Heart left ventricle (tissue), 16 donors: ENCODE measurements around the gene P2RY1. TPM values are rescaled to one million over a fixed set of nuclear protein-coding genes. Genes with fewer than 3 reads are reported as not detected.

Experiments
- ATAC-seq, 4 donors: fragments of 200-7000 bp; cut with Tn5 transposase; one replicate each; pipeline ENCODE4 v1.9.1; 2020 to 2022; ENCODE audit warnings: moderate library complexity in 4 of 4, mild to moderate bottlenecking in 3 of 4, moderate number of reproducible peaks in 1 of 4
- DNase-seq, 5 donors: peaks; one replicate each; pipeline ENCODE4 v3.0.0-alpha.2; 2020
- H3K27ac ChIP-seq, 12 donors: fragments of 200-600 bp; sonication (generic) in 4 of 12; one replicate each; pipeline versions ENCODE4 v1.5.0 to v1.8.0; 2016 to 2022; ENCODE audit warnings: mild to moderate bottlenecking in 2 of 12
- H3K27me3 ChIP-seq, 9 donors: fragments of 200-600 bp; sonication (generic) in 2 of 9; one replicate each; pipeline versions ENCODE4 v1.5.1 to v1.8.0; 2016 to 2022; ENCODE audit warnings: mild to moderate bottlenecking in 3 of 9
- H3K36me3 ChIP-seq, 9 donors: fragments of 200-600 bp; sonication (generic) in 2 of 9; one replicate each; pipeline versions ENCODE4 v1.5.0 to v1.8.0; 2018 to 2022; ENCODE audit warnings: mild to moderate bottlenecking in 2 of 9
- H3K4me1 ChIP-seq, 12 donors: fragments of 200-600 bp; sonication (generic) in 4 of 12; one replicate each; pipeline versions ENCODE4 v1.5.0 to v1.8.0; 2016 to 2022; ENCODE audit warnings: mild to moderate bottlenecking in 3 of 12
- H3K4me3 ChIP-seq, 12 donors: fragments of 200-600 bp; sonication (generic) in 4 of 12; one replicate each; pipeline versions ENCODE4 v1.5.0 to v1.8.0; 2017 to 2022; ENCODE audit warnings: mild to moderate bottlenecking in 9 of 12, moderate library complexity in 4 of 12
- H3K9me3 ChIP-seq, 12 donors: fragments of 200-600 bp; sonication (generic) in 4 of 12; one replicate each; pipeline versions ENCODE4 v1.5.0 to v1.8.0; 2016 to 2022; ENCODE audit warnings: mild to moderate bottlenecking in 1 of 12
- CTCF ChIP-seq, 12 donors: fragments of 200-600 bp; sonication (generic) in 4 of 12; IDR thresholded peaks; one replicate each; pipeline versions ENCODE4 v1.5.0 to v1.8.0; 2018 to 2022; ENCODE audit warnings: antibody characterized with exemption in 12 of 12, mild to moderate bottlenecking in 5 of 12
- POLR2A ChIP-seq, 2 donors: fragments of 450-650 bp; IDR thresholded peaks; one replicate each; pipeline ENCODE4 v1.6.1; 2017; ENCODE audit warnings: antibody characterized with exemption in 2 of 2, mild to moderate bottlenecking in 2 of 2, moderate library complexity in 2 of 2
- WGBS, 4 donors: extraction: QIAGEN DNeasy Blood & Tissue Kit in 2 of 4; methylation state at CpG; one replicate each; pipeline versions ENCODE4 v1.1.5 to v1.1.7; 2013 to 2018; 5-methylcytosine and 5-hydroxymethylcytosine counted together
- intact Hi-C, 10 donors: fragments of 100-400 bp; cut with DNase I; formaldehyde crosslinking; loops; one replicate each; pipeline versions ENCODE4 v1.11.1 to v1.14.2; 2022
- polyA plus RNA-seq, 2 donors: library from polyadenylated mRNA; stranded (reverse); fragments of 200-250 nt; gene quantifications; one replicate each; pipeline ENCODE4 v1.2.3, GENCODE V29; 2013
- total RNA-seq, 9 donors: library from RNA; depleted of rRNA in 2 of 9; stranded (reverse); fragments of >200 nt in 2 of 9; fragmentation: NEBNext Ultra II Directional in 3 of 9; extraction: Animal tissue kit (Norgen Biotek cat#: 25700) in 3 of 9; gene quantifications; one replicate each; pipeline versions ENCODE4 v1.1.0 to v1.2.4, GENCODE V29; 2016 to 2023
- donor health status: ischemic (EF 13 %, LVEDD 7.1; RV severe dilation, severe dysfunction).
- donor health status: healthy with polysubstance abuse.
- donor health status: DM: no; HTN: yes; CAD: no.
- donor health status: DM: no; HTN: no; CAD: no.
- donor health status: ischemic (EF 25% LVEDD 6.9; RV normal size, moderate dysfunction).
- donor health status: ischemic (EF 25% LVEDD 5.7; RV mildly dilated, moderate dysfunction).
- donor health status: healthy.
- donor health status: DM: yes; HTN: yes; CAD: no.
- donor health status: ischemic (EF 35%, LVEDD 5.7; RV mildly dilated, moderate dysfunction).
- donor health status: nonischemic (EF 11% LVEDD 7.7; RV severe dilation, severe dysfunction).
- donor health status: DM: yes; HTN: yes; CAD: no.
- donor health status: PGD.
- donor health status: ischemic (EF 29% LVEDD 5.4; RV normal size, mild dysfunction).
- donor health status: nonischemic (EF 23%, LVEDD 6.1; RV moderate dilation, normal function).

Gene P2RY1
- total and polyA plus RNA-seq, 11 donors = 1.1 to 8.4 (median 5.1) TPM

GRCh38 chr3:152826476-152826875 lies 8.5 kb upstream of the P2RY1 start:
- Histone ChIP-seq H3K4me3 (no peak overlapping the region), H3K27ac (no peak overlapping the region), H3K27me3 (no peaks in the 10 kb centered on the region), H3K9me3 (no peaks in the 10 kb centered on the region), H3K4me1 (peaks cover 0 to 5% (median 0%) of the 10 kb centered on the region in 12 donors), H3K36me3 (no peaks in the 10 kb centered on the region)
- 75 to 88% (median 85%) methylated on average over 3 of the region's 3 CpGs for WGBS, 4 donors
- no peak for DNase-seq
- TF ChIP-seq POLR2A (IDR thresholded peaks at IDR 0.05) = no peak
- TF ChIP-seq CTCF (IDR thresholded peaks at IDR 0.05) = no peak
- ATAC-seq = no peak
- intact Hi-C loops = no loop called here

GRCh38 chr3:152827313-152827712 lies 7.6 kb upstream of the P2RY1 start:
- H3K4me1 ChIP-seq = peaks cover 0 to 5% (median 0%) of the 10 kb centered on the region in 12 donors
- no peak overlapping the region for H3K4me3 ChIP-seq
- no peak for ATAC-seq
- intact Hi-C loops = no loop called here
- DNase-seq = no peak
- WGBS, 4 donors = 81 to 98% (median 93%) methylated on average over 3 of the region's 3 CpGs
- no peak overlapping the region for H3K27ac ChIP-seq
- H3K9me3 ChIP-seq = no peaks in the 10 kb centered on the region
- TF ChIP-seq CTCF (IDR thresholded peaks at IDR 0.05) (no peak), POLR2A (IDR thresholded peaks at IDR 0.05) (no peak)
- H3K27me3 ChIP-seq = no peaks in the 10 kb centered on the region
- no peaks in the 10 kb centered on the region for H3K36me3 ChIP-seq

GRCh38 chr3:152828075-152828840 lies 6.7 kb upstream of the P2RY1 start:
- 67 to 94% (median 91%) methylated on average over 4 of the region's 4 CpGs for WGBS, 4 donors
- TF ChIP-seq POLR2A (IDR thresholded peaks at IDR 0.05) (no peak), CTCF (IDR thresholded peaks at IDR 0.05) (no peak)
- no peak for DNase-seq
- H3K27me3 ChIP-seq = no peaks in the 10 kb centered on the region
- intact Hi-C loops = no loop called here
- no peak overlapping the region for H3K27ac ChIP-seq
- H3K4me1 ChIP-seq = peaks cover 0 to 5% (median 0%) of the 10 kb centered on the region in 12 donors
- H3K4me3 ChIP-seq = no peak overlapping the region
- no peaks in the 10 kb centered on the region for H3K36me3 ChIP-seq
- ATAC-seq = no peak
- no peaks in the 10 kb centered on the region for H3K9me3 ChIP-seq

GRCh38 chr3:152830245-152830644 lies 4.7 kb upstream of the P2RY1 start:
- Histone ChIP-seq H3K27me3 (peaks cover 0 to 1% (median 0%) of the 10 kb centered on the region in 9 donors), H3K9me3 (no peaks in the 10 kb centered on the region), H3K4me3 (no peak overlapping the region), H3K36me3 (no peaks in the 10 kb centered on the region), H3K27ac (no peak overlapping the region), H3K4me1 (peaks cover 0 to 3% (median 0%) of the 10 kb centered on the region in 12 donors)
- DNase-seq (no peak), ATAC-seq (no peak)
- TF ChIP-seq POLR2A (IDR thresholded peaks at IDR 0.05) (no peak), CTCF (IDR thresholded peaks at IDR 0.05) (no peak)
- intact Hi-C loops = loop anchor here in 1 of 10 donors (10.0 kb wide), 1 partner anchor 345 kb away; no protein-coding TSS in a partner anchor
